ENCODE data around the gene TRIM51.
A peak's percentile ranks its signal among the peaks of the same experiment; 100 is the strongest.
"Not testable (repeated sequence)": the region's sequence is repeated elsewhere in the genome, so short reads cannot be mapped to it uniquely, and the experiment has no call there.

TRIM51 gene

DNA sequence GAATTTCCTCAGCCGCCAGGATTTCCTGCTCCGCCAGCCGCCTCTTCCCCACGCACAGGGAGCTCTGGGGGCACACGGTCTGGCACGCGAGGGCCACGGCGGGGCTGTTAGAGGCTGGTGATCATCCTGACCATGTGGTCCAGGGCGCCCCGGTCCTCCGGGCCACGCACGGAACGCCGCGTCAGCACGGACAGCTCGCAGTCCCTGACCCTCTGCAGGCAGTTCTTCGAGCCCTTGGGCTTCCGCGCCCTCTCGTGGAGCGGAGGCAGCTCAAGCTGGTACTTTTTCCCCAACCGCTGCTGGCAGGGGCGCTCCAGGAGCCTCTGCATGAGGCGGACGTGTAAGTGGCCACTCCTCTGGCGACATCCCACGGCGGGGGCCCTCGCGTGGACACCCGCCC, 10.0 kb upstream of the TRIM51 start:
- H3K36me3 ChIP-seq, H3K9me3 ChIP-seq, H3K27me3 ChIP-seq, H3K4me1 ChIP-seq: not testable (repeated sequence)
- peak overlapping the region; percentile 54 for H3K4me3 ChIP-seq (ENCODE audit: low read depth, low read length)
- DNase-seq = peak; percentile 70
- TF ChIP-seq, protein P1, sequence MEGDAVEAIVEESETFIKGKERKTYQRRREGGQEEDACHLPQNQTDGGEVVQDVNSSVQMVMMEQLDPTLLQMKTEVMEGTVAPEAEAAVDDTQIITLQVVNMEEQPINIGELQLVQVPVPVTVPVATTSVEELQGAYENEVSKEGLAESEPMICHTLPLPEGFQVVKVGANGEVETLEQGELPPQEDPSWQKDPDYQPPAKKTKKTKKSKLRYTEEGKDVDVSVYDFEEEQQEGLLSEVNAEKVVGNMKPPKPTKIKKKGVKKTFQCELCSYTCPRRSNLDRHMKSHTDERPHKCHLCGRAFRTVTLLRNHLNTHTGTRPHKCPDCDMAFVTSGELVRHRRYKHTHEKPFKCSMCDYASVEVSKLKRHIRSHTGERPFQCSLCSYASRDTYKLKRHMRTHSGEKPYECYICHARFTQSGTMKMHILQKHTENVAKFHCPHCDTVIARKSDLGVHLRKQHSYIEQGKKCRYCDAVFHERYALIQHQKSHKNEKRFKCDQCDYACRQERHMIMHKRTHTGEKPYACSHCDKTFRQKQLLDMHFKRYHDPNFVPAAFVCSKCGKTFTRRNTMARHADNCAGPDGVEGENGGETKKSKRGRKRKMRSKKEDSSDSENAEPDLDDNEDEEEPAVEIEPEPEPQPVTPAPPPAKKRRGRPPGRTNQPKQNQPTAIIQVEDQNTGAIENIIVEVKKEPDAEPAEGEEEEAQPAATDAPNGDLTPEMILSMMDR (IDR thresholded peaks at IDR 0.05; ENCODE audit: low read depth, low read length) = peak; percentile 20

GRCh38 chr11:55884995-55885394, 1.9 kb downstream of the TRIM51 start:
- DNase-seq; H3K4me1 ChIP-seq; H3K27me3 ChIP-seq; H3K9me3 ChIP-seq; H3K4me3 ChIP-seq (ENCODE audit: low read depth, low read length); H3K36me3 ChIP-seq: not testable (repeated sequence)

DNA sequence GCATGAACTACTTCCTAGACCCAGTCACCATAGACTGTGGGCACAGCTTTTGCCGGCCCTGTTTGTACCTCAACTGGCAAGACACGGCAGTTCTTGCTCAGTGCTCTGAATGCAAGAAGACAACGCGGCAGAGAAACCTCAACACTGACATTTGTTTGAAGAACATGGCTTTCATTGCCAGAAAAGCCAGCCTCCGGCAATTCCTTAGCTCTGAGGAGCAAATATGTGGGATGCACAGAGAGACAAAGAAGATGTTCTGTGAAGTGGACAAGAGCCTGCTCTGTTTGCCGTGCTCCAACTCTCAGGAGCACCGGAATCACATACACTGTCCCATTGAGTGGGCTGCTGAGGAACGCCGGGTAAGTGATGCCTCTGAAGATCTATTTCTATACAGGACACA, 2.4 kb downstream of the TRIM51 start:
- not testable (repeated sequence) for DNase-seq; H3K4me1 ChIP-seq; H3K27me3 ChIP-seq; H3K36me3 ChIP-seq; H3K9me3 ChIP-seq; H3K4me3 ChIP-seq (ENCODE audit: low read depth, low read length)

GRCh38 chr11:55895216-55895615, 12.1 kb downstream of the TRIM51 start:
- TF ChIP-seq, protein P1 (IDR thresholded peaks at IDR 0.05; ENCODE audit: low read depth, low read length) = peak; percentile 21; the same call in 1 of the 2 replicates
- H3K4me3 ChIP-seq (ENCODE audit: low read depth, low read length) = no peak overlapping the region

GRCh38 chr11:55902308-55902707, 19.2 kb downstream of the TRIM51 start:
- Histone ChIP-seq H3K4me3 (ENCODE audit: low read depth, low read length) (no peak overlapping the region), H3K4me1 (no peaks in the 10 kb centered on the region), H3K9me3 (no peaks in the 10 kb centered on the region), H3K36me3 (no peaks in the 10 kb centered on the region), H3K27me3 (no peaks in the 10 kb centered on the region)
- TF ChIP-seq, protein P1 (IDR thresholded peaks at IDR 0.05; ENCODE audit: low read depth, low read length) = no peak
- DNase-seq = no peak

More at GRCh38 chr11:55895216-55895615, 12.1 kb downstream of the TRIM51 start:
- H3K9me3 ChIP-seq = no peaks in the 10 kb centered on the region
- H3K36me3 ChIP-seq = no peaks in the 10 kb centered on the region
- DNase-seq = no peak
- H3K27me3 ChIP-seq = no peaks in the 10 kb centered on the region
- no peaks in the 10 kb centered on the region for H3K4me1 ChIP-seq

DNA sequence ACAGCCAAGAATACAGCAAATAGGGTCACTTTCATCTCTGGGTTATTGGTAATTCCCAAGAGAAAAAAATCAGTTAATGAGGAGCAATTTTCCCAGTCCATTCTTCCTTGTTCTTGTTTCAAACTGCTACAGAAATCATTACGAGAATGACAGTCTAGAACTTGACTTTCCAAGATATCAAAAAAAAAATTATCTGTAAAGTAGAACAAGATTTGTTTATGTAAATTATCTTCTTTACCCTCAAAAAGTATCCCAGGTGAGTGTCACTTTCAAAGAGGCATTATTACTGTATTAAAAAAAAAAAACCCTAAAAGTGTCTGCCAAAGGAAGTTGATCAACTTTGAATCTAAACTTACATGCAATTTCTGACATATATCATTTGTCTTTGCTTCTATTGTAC, 31.4 kb downstream of the TRIM51 start, which contains the start of gene OR5W2:
Gene OR5W2 (minus strand): TSS at position 101 of the 400 bp plus-strand sequence. CDS start 0 bp downstream, at position 101.
- DNase-seq = no peak
- no peak within 1 kb of the TSS for H3K4me3 ChIP-seq (ENCODE audit: low read depth, low read length)
- no peaks in the 10 kb centered on the region for H3K27me3 ChIP-seq
- H3K9me3 ChIP-seq = no peaks in the 10 kb centered on the region
- H3K4me1 ChIP-seq = no peaks in the 10 kb centered on the region
- TF ChIP-seq, protein P1 (IDR thresholded peaks at IDR 0.05; ENCODE audit: low read depth, low read length) = no peak
- H3K36me3 ChIP-seq = no peaks in the 10 kb centered on the region

GRCh38 chr11:55920537-55920936, 37.4 kb downstream of the TRIM51 start:
- no peak for DNase-seq
- no peaks in the 10 kb centered on the region for H3K27me3 ChIP-seq
- no peaks in the 10 kb centered on the region for H3K36me3 ChIP-seq
- no peaks in the 10 kb centered on the region for H3K4me1 ChIP-seq
- no peak overlapping the region for H3K4me3 ChIP-seq (ENCODE audit: low read depth, low read length)
- H3K9me3 ChIP-seq = no peaks in the 10 kb centered on the region
- TF ChIP-seq, protein P1 (IDR thresholded peaks at IDR 0.05; ENCODE audit: low read depth, low read length) = no peak

Data from BE2C (cell line).